Liver (tissue), 3 donors: ENCODE measurements around the gene RGL1.

Source experiments
- CTCF ChIP-seq: fragments of 150-350 bp; IDR thresholded peaks from 2 replicates; pipeline ENCODE4 v1.5.1; 2017; ENCODE audit warnings: improper control_type of control experiment, low read depth, low read length; ENCODE audit not compliant: missing input control
- EGR1 ChIP-seq, 2 donors: IDR thresholded peaks; 2 replicates each; pipeline ENCODE4 v1.6.1; 2016 to 2018; ENCODE audit warnings: antibody characterized with exemption in 2 of 2, low read depth in 2 of 2
- FOXA2 ChIP-seq: IDR thresholded peaks from 2 replicates; pipeline ENCODE4 v1.6.1; 2016; ENCODE audit warnings: antibody characterized with exemption
- GABPA ChIP-seq, 2 donors: IDR thresholded peaks in 1 of 2; conservative IDR thresholded peaks in 1 of 2; 2 replicates each; pipeline ENCODE4 v1.6.1; 2016; ENCODE audit warnings: antibody characterized with exemption in 2 of 2, mild to moderate bottlenecking in 1 of 2, moderate library complexity in 1 of 2
- JUND ChIP-seq, 2 donors: IDR thresholded peaks; 2 replicates each; pipeline ENCODE4 v1.6.1; 2016; ENCODE audit warnings: antibody characterized with exemption in 2 of 2
- RXRA ChIP-seq, 2 donors: IDR thresholded peaks; 2 replicates each; pipeline ENCODE4 v1.6.1; 2017 to 2018; ENCODE audit warnings: antibody characterized with exemption in 2 of 2, mild to moderate bottlenecking in 1 of 2
- SP1 ChIP-seq: IDR thresholded peaks from 2 replicates; pipeline ENCODE4 v1.6.1; 2018; ENCODE audit warnings: antibody characterized with exemption, mild to moderate bottlenecking
- TAF1 ChIP-seq: conservative IDR thresholded peaks from 2 replicates; pipeline ENCODE4 v1.6.1; 2016; ENCODE audit warnings: antibody characterized with exemption, mild to moderate bottlenecking
- YY1 ChIP-seq: IDR thresholded peaks from 2 replicates; pipeline ENCODE4 v1.6.1; 2016; ENCODE audit warnings: antibody characterized with exemption, mild to moderate bottlenecking
- TF ChIP-seq, protein P1 (sequence below): IDR thresholded peaks from 2 replicates; pipeline ENCODE4 v1.6.1; 2016; ENCODE audit warnings: antibody characterized with exemption
- donor health status: healthy.
- donor health status: healthy.

- TF ChIP-seq YY1 (no peak), CTCF (no peak), GABPA (IDR thresholded peaks at IDR 0.05 in 1 of 2, conservative IDR thresholded peaks at IDR 0.05 in 1 of 2) (no peak), FOXA2 (no peak), EGR1 (IDR thresholded peaks at IDR 0.05; ENCODE audit: low read depth in 2 of 2) (no peak), SP1 (no peak), JUND (IDR thresholded peaks at IDR 0.05) (no peak), RXRA (IDR thresholded peaks at IDR 0.05) (no peak), TAF1 (no peak)
- TF ChIP-seq, protein P1, sequence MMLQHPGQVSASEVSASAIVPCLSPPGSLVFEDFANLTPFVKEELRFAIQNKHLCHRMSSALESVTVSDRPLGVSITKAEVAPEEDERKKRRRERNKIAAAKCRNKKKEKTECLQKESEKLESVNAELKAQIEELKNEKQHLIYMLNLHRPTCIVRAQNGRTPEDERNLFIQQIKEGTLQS = no peak
Measured at GRCh38 chr1:183911285-183911684, 106.4 kb downstream of the RGL1 start.
